Skin of body (tissue), 2 donors: ENCODE data around the gene ALDH3A2. TPM values are rescaled to one million over a fixed set of nuclear protein-coding genes. Genes with fewer than 3 reads are reported as not detected.
"Not testable (repeated sequence)": the region's sequence is repeated elsewhere in the genome, so short reads cannot be mapped to it uniquely, and the experiment has no call there.

Experiments used
- DNase-seq: peaks from one replicate; lab custom pipeline; 2025; lab: John Stamatoyannopoulos, UW
- total RNA-seq: library from RNA; depleted of rRNA; stranded (reverse); fragments of >200 nt; gene quantifications from one replicate; pipeline ENCODE4 v1.2.3, GENCODE V29; 2014

ALDH3A2 gene
- total RNA-seq, 1 donor from 2014 or later, result 141 TPM

DNA sequence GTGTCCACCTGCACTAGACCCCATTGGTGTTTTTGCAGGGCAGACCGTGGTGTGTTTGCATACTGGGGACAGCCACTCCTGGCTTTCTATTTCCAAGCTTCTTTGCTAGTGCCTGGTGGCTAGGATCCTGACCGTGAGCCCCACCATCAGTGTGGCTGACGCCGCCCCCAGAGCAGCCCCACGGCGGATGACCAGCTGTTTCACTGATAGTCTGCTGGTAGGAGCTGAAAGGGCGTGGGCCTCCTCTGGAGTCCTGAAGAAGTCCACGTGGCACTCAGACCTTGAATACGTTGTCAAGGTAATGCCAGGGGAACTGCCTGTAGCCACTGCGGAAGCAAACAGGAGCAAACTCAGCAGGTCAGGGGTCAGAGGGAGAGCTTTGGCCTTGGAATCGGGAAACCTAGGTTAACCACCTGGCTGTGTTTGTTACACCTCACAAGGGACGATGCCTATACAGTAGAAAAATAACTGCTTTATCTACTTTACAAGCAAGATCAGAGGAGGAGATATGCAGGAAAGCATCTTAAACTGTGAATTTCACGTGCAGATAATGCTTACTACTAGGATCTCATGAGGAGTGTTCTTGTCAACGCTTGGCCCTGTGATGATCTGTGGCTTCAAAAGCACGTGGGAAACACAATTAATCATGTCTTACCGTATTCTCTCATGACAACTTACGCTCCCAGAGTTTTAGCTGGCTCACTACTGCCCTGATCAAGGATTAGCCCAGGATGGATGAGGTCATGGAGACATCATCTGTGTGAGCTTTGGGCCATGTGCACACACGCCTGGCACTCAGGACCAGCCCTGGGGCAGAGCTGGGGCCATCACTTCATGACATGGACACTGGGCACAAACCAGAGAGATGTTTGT lies 30.3 kb downstream of the ALDH3A2 start:
- no peak for DNase-seq

GRCh38 chr17:19683117-19683516 lies 34.6 kb downstream of the ALDH3A2 start:
- no peak for DNase-seq

GRCh38 chr17:19684909-19685580 lies 36.5 kb downstream of the ALDH3A2 start:
- DNase-seq, result not testable (repeated sequence)

DNA sequence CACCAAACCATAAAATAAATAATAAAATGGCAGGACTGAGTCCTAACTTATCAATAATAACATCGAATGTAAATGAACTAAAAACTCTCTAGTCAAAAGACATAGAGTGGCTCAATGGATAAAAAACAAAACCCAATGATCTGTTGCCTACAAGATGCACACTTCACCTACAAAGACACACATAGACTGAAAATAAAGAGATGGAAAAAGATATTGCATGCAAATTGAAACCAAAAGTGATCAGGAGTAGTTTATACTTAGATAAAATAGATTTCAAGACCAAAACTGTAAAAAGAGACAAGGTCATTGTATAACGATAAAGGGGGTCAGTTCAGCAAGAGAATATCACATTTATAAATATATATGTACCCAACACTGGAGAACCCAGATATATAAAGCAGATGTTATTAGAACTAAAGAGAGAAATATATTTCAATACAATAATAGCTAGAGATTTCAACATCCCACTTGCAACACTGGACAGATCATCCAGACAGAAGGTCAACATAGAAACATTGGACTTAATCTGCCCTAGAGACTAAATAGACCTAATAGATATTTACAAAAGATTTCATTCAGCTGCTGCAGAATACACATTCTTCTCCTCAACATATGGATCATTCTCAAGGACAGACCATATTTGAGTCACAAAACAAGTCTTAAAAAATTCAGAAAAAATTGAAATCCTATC lies 38.0 kb downstream of the ALDH3A2 start:
- DNase-seq, result no peak

DNA sequence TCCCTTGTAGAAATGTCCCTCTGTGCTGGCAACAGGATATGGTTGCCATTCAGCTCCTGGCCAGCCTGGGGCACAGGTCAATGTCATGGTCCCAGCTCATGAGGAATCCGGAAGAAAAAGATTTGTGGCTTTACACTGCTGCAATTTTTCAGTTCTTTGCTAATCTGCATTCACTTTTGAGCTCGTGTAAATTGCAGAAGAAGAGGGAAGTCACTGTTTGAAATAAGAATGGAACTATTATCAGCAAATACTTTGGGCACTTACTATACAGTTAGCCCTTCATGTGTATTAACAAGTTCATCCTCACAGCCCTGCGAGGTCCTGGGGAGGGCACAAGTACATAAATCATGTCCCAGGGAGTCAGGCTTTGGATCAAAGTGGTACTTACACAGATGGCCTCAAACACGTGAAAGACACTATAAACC lies 53.7 kb downstream of the ALDH3A2 start:
- DNase-seq, result no peak

- DNase-seq, result no peak
Measured at GRCh38 chr17:19703106-19703827, 54.7 kb downstream of the ALDH3A2 start.

DNA sequence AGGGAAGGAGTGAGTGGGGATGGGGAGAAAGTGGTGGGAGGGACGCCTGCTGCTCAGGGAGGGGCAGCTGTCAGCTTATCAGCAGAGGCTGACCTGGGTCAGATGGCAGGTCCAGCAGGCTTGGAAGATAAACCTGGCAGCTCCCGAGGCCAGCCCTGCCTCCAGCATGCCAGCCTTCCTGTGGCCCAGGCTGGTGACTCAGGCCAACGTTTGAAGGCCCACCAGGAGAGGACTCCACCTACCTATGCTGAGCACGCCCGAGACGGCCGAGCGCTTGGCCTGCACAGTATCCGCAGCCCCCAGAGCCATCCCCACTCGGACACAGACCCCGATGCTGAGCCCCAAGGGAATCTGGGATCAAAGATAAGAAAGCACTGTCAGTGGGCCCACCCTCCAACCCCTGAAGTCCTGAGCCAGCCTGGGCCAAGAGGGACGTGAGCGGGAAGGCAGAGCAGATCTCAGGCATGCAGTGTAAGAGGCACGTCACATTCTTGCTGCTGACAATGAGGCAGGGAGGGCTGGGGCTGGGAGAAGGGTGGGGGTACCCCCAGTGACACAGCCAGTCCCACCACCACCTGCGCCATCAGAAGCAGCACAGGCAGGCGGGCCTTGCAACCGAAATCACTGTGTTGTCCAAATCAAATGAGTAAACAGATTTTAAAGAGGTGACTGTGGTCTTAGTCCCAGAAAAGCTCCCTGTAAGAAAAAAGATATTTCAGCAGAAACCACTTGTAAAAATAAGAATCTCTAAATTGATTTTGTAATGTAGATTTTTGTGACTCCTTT lies 55.5 kb downstream of the ALDH3A2 start:
- no peak for DNase-seq

GRCh38 chr17:19705201-19705600 lies 56.6 kb downstream of the ALDH3A2 start:
- DNase-seq, result no peak

DNA sequence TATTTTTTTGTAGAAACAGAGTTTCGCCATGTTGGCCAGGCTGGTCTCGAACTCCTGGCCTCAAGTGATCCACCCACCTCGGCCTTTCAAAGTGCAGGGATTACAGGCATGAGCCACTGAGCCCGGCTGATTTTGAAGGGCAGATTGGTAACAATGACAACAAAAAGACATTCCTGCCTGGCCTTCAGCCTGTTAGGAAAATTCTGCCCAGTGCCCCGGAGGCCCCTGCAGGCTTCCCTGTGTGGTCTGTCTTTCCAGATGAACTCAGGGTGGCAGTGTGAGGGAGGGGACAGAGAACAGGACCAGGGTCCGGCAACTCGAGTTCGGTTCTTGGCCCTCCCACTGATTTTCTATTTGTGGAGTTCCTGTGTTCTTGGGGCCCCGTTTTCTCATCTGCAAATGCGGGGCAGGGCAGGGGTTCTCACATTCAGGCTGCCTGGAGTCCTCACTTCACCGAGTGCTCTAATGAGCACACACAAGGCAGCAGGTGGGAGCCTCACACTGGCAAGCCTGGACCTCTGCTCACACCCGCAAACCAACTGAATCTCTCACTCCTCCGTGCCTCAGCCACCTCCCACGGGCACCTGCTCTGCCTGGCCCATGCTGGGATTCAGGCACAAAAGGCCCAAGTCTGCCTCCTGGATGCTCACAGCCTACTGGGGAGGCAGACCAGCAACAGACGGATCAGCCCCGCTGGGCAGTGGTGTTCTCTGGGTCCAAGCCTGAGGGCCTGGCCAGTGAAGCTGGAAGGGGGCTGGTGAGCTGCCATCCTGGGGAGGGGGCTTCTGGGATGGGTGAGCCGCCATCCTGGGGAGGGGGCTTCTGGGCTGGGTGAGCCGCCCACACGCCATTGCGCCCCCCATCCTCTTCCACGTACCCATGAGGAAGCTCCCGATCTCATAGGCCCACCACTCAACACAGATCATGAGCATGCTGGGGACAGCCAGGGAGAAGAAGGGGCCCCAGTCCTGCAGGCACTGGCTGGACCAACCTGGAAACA lies 57.5 kb downstream of the ALDH3A2 start:
- no peak for DNase-seq

GRCh38 chr17:19706791-19707727 lies 58.5 kb downstream of the ALDH3A2 start:
- DNase-seq, result no peak

DNA sequence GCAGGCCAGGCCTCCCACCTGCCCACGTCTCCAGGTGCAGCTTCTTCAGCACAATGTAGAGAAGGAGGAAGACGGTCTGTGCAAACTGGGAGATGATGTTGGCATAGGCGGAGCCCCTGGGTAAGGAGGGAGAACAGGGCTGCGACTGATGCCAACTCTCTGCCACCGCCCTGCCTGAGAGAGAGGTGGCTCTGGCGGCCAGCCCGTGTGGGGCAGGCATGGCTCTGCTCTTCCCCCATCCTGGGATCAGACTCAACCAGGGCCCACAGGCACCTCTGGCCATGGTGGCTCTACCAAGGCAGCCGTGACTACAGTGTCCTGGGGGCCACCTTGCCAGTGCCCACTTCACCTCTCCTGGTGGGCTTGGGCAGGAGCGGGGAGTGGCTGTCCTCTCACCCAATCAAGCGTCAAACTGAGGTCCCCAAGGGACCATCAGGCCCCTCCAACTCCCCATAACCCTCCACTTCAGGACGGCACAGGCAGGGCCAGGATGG lies 59.2 kb downstream of the ALDH3A2 start:
- no peak for DNase-seq

DNA sequence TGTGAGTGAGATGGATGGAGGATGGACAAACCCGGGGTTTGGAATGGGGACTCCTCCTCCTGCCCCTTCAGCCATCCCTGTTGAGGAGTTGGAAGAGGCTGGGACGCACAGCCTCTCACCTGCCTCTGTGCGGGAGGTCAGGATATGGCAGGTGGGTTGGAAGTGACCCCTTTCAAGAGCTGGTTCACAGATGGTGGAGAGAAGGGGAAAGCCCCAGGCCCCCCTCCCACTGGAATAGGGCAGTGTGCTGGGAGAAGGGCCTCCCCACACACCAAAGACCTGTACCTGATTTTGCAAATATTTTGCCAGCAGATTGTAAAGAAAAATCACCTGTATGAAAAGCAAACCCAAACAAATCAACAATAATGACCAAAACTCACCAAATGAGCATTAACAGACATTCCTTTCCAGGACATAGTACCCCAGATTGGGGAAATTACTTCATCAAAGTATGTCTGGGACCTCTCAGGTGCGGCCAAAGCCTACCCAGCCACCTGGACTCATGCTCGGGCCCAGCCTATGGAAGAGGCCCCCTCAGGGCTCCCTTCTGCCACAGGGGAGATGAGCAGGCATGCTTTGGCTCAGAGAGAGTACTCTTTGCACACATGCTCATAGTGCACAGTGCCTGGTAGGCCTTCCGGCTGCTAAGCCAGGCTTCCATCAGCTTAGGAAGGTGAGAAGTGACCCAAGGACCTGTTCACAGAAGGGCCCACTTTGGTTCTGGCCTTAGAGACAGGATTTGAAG lies 60.1 kb downstream of the ALDH3A2 start:
- DNase-seq, result no peak

GRCh38 chr17:19709841-19710240 lies 61.3 kb downstream of the ALDH3A2 start:
- no peak for DNase-seq

GRCh38 chr17:19712436-19713004 lies 64.0 kb downstream of the ALDH3A2 start:
- no peak for DNase-seq

DNA sequence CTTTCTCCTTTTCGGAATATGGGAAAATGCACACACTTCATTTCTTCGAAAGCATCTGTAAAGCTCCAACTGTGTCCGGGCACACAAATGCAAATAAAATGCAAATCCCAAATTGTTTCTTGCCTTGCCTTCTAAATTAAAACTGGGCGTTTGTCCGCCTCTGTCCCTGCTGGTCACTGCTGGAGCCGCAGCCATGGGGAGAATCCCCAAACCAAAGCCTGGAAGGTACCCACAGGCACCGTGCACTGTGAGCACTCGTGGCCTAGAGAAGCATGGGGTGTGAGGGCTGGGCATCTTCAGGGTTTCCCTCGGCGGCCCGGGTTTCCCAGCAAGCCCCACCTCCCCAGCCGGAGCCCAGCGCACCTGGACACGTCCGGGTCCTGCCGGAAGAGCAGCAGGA lies 64.9 kb downstream of the ALDH3A2 start:
- DNase-seq, result no peak

- no peak for DNase-seq
Measured at GRCh38 chr17:19713901-19714361, 65.4 kb downstream of the ALDH3A2 start.
